Transverse colon (tissue), 3 donors: ENCODE data around the gene DPYD.

Experiments
- POLR2A ChIP-seq: fragments of 450-650 bp; IDR thresholded peaks from one replicate; pipeline ENCODE4 v1.6.1; 2016; ENCODE audit warnings: antibody characterized with exemption, mild to moderate bottlenecking, moderate library complexity
- TF ChIP-seq, protein P1 (sequence below), 5 experiments: fragments of 200-600 bp in 3 of 5; fragments of 450-650 bp in 2 of 5; sonication (generic) in 3 of 5; IDR thresholded peaks; 1 replicate in 2 of 5; 2 replicates in 3 of 5; pipeline ENCODE4 v1.5.1; 2016 to 2017; ENCODE audit warnings: antibody characterized with exemption in 5 of 5, inconsistent platforms in 3 of 5, mild to moderate bottlenecking in 2 of 5, moderate library complexity in 1 of 5

DNA sequence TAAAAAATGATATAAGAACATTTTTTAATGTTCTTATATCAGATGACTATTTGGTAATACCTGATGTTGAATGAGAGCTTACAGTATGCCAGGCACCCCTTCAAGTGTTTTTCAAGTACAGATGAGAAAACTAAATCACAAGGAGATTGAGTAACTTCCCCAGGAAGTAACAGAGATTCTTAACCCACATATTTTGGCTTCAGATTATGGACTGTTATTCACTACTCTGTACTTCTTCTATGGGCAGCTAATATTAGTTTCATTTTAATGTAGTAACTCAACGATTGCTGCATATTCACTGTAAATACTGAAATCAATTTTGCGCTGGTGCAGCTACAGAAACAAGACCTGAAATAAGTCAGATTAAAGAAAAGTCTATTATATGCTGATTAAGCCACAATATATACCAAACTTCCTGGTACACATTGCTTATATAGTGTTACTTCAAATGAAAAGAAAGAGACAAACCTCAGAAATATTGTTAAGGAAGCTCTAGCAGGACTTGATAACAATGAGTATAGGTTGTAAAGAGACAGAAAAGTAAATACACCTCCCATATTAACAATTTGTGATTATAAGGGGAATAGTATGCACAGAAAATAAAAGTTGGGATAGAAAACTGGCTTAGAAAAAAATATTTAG, 19.7 kb downstream of the DPYD start:
- TF ChIP-seq, protein P1, sequence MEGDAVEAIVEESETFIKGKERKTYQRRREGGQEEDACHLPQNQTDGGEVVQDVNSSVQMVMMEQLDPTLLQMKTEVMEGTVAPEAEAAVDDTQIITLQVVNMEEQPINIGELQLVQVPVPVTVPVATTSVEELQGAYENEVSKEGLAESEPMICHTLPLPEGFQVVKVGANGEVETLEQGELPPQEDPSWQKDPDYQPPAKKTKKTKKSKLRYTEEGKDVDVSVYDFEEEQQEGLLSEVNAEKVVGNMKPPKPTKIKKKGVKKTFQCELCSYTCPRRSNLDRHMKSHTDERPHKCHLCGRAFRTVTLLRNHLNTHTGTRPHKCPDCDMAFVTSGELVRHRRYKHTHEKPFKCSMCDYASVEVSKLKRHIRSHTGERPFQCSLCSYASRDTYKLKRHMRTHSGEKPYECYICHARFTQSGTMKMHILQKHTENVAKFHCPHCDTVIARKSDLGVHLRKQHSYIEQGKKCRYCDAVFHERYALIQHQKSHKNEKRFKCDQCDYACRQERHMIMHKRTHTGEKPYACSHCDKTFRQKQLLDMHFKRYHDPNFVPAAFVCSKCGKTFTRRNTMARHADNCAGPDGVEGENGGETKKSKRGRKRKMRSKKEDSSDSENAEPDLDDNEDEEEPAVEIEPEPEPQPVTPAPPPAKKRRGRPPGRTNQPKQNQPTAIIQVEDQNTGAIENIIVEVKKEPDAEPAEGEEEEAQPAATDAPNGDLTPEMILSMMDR (IDR thresholded peaks at IDR 0.05), result no peak
- TF ChIP-seq POLR2A, result no peak
